Activated T-cell treated with anti-CD3 and anti-CD28 coated beads for 24 hours (primary cell): ENCODE data around the gene ERGIC3.

Experiments
- DNase-seq: peaks from one replicate; pipeline ENCODE4 v3.0.0-alpha.2; 2020; ENCODE audit warnings: low read depth

The ERGIC3 gene

DNA sequence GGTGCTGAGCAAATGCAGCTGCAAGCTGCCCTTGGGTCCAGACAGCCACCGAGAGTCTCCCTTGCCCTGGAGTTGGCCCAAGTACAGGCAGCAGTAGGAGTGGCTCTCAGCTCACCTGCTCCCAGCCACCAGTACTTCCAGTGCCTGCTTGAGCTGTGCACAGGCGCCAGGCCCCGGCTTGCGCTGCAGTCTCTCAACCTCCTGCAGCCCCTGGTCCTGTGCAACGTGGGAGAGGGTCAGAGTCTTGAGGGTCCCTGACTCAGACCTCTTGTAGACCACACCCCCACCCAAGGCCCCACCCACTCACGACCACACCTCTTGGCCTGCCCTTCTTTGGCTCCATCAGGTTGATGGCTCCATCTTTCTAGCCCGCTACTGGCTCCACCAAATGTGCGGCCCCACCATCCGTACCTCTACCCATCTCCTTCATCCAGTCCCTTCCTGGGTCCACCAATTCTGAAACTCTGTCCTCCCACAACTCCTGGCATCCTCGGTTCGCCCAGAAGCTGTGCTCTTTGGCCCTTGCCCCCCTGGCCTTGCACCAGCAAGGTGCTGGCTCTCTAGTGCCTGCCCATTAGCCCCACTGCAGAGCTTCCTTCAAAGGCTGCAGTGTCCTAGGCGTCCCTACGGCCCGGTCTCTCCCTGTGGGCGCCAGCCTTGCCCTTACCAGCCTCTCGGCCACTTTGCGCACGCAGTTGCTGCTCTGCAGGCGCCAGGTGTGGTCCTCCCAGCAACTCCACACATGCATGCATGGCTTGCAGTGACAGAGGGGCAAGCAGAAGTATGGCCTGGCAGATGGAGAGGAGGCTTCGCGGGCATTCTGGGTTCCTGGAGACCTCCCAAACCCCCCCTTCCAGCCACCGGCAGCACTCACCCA is 57.3 kb downstream of the ERGIC3 start:
- no peak for DNase-seq

DNA sequence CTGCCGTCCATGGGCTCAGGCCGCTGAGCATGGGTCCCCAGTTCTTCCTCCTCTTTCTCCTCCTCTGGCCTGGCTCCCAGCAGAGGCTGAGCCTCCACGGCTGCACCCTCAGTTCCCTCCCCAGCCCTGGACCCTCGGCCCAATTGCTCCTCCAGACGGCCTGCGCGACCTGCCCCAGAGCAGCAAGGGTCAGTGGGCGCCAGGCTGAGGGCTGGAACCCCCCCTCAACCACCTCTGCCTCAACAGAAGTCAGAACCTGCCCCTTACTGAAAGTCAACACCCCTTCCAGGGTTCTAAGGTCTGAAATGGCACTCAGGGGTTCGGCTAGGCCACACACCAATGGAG is 57.9 kb downstream of the ERGIC3 start:
- DNase-seq: no peak

DNA sequence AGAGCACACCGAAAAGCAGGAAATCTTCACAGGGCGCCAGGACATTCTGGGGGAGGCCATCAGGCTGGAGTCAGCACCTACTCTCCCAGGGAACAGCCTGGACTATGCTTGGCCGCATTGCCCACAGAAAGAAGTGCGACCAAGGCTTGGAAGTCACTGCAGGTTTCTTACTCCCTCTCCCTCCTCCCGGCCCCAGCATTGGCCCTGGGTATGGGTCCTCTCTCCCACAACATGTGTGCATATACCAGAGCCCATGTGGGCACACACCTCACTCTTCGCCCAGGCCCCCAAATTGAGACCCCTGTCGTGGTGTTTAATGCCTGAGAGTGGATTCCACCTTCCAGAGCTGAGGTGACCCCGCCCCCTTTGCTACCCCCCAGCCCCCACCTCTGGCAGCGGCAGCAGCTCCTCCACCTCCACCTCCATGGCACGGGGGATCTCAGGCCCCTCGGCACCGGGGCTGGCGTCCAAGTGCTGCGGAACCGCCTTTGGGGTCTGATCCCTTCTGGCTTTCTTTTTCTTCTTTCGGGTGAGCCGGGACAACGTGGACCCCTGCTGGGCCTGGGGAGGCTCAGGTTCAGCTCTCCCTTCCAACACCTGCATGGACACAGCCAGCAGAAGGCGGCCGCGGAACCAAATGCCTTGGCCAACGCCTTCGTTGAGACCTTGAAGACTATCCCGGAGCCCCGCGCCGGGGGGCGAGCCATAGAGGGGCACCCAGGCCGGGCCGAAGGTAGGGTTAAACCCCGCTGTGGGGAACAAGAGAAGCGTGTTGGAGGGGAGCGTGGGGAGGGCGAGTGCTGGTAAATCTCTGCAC is 58.5 kb downstream of the ERGIC3 start:
- DNase-seq: no peak

DNA sequence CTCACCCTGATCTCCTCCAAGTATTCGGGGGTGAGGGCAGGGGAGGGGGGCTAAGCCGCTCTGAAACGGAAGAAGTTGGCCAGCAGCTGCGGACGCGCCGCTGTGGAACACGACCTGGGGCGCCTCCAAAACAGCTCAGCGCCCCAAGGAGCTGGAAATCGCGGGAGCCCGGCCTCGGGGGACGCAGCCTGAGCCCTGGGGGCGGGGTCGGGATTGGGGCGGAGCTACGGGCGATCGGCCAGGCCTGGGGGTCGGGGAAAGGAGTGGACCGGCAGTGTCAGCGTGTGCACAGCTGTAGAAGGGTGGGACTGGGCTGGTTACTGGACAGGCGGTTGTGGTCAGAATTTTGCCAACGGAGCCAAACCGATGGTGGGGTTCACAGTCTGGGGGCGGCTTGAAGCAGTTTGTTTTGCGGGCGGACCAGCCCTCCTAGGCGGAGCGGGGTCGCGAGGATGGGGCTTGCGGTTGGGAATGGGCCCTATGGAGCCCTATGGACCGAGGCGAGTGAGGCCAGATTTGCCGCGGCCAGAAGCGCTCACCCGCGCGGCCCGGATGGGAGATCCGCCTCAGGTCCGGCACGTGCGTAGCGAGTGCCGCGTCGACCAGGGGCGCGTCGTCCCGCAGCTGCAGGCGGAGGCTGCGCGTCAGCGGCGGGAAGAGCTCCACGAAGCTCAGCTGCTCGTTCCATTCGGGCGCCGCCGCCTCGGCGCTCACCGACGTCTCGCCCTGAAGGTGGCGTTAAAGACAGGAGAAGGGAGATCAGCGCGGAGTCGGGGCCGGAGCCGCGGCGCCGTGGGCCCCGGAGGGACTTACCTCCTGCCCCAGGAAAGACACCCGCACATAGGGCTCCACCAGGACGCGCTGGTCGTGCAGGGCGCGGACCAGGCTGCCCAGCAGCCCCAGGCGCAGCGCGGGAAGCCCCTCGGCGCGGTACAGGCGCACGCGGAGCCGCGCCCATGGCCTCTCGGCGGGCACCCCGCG is 59.4 kb downstream of the ERGIC3 start:
- peak; percentile 62 for DNase-seq

DNA sequence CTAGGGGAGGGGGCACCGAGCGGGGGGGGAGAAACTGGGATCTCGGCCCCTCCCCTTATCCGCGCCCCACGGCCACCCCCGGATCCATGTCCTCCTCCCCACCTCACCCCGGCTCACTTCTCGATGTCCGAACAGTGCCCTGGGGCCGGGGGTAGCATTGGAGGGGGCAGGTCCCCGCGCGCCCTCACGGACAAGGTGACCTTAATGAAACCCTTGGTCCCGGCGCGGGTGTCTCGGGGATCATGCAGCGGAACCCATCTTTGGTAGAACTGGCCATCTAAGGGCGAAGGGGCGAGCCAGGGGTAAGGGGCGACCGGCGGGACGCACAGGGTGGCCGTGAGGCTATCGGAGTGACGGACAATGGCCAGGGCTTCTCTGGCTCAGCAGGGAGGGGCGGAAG is 60.1 kb downstream of the ERGIC3 start:
- DNase-seq: no peak

DNA sequence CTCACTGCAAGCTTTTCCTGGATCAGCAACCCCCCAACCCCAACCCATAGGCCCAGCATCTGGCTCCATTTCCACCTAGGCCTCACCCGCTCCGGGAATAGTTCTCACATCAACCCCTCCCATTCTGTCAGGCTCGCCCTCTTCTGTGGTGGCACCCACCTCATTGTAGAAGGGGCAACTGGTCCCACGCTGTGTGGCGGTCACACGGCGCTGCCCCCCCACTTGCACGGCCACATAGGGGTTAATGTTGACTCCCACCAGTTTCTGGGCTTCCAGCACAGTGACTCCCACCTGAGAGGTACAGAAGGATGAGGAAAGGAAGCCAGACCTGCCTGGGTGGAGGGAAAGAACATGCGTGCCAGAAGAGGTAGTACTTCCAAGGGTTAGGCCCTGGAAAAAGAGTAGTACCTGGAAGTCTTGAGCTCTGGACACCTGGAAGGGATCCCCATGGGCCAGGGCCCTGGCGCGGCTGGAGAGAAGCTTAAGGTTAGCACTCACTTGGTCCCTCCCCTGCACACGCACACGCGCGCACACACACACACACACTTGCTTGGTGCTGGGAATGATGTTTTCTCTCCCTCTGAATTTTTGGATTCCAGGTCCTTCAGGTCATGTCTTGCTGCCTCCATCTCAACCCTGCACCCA is 61.1 kb downstream of the ERGIC3 start:
- no peak for DNase-seq

DNA sequence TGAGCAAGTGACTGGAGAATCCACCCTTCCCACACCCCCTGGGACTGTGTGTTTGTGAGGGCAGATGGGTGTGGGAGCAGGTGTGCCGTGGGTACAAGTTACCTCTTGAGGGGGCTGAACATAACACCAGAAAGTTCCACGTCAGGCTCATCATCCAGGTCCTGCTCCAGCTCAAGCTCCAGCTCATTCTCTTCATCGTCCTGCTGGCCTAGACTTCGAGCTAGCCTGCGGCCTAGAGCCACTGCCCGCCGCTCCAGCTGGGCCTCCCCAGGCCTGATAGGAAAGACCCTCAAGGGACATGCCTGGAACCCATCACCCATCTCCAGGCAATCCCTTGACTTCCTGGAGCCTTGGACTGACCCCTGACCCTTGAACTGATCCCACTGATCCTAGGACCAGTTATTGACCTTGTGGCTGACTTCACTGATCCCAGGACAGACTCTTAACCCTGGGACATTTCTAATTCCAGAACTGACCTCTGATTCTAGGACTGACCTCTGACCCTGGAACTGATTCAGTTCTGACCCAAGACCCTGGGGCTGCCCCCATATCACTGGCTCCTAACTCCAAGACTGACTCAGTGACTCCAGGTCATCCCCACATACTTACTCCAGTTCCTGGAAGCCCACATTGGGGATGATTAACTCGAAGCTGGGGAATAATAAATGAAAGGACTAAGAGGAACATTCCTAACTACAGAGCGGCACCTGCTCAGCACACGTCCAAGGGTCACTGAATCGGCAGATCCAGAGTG is 62.0 kb downstream of the ERGIC3 start:
- DNase-seq: no peak

DNA sequence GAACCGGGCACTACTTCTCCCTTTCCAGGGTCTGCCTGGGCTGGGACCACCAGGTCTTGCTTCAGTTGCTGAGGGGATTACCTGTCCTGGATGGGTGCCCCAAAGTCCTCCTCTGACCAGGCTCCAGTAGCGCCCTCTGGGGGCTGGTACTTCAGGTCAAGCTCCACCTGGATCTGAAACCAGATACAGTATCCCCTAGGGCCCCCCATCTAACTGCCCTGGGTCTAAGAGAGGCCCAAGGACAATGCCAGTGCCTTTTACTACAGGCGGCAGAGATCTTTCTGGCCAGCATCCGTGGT is 62.5 kb downstream of the ERGIC3 start:
- no peak for DNase-seq

DNA sequence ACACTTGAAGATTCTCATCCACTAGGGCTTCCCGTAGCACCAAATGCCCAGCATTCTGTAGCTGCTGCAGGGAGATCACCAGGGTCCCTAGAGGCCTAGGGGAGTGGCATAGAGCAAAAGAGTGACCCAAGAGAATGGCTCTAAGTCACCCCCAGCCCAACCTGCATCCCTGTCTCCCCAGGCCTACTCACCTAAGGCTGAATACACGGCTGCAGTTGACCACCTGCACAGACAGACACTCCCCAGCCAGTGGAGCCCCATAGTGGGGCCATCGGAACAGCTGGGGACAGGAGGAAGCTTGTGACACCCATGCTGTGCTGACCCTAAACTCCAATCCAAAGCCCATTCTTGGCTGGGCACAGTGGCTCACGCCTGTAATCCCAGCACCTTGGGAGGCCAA is 64.2 kb downstream of the ERGIC3 start:
- DNase-seq: no peak
